LNCAP (cell line): ENCODE measurements around the gene ACER2.

ENCODE experiments used
- CTCF ChIP-seq: fragments of 450-650 bp; IDR thresholded peaks from 2 replicates; pipeline ENCODE4 v1.5.1; 2017; ENCODE audit warnings: mild to moderate bottlenecking

ACER2 gene

GRCh38 chr9:19446361-19446861 is 37.6 kb downstream of the ACER2 start:
- TF ChIP-seq CTCF = no peak

- TF ChIP-seq CTCF = no peak
These were observed 42.7 kb downstream of the ACER2 start for GRCh38 chr9:19451240-19452087.

- no peak for TF ChIP-seq CTCF
These were observed 47.6 kb downstream of the ACER2 start for GRCh38 chr9:19456426-19456825.

- peak; percentile 90 for TF ChIP-seq CTCF
These were observed 48.3 kb downstream of the ACER2 start for GRCh38 chr9:19456996-19457692.

GRCh38 chr9:19457693-19458009 is 48.8 kb downstream of the ACER2 start:
- TF ChIP-seq CTCF = no peak

GRCh38 chr9:19460243-19460642 is 51.4 kb downstream of the ACER2 start:
- TF ChIP-seq CTCF = no peak

- TF ChIP-seq CTCF = no peak
These were observed 52.3 kb downstream of the ACER2 start for GRCh38 chr9:19461135-19461534.
